IMR-90 (cell line): ENCODE measurements around the gene KIF1A.

ENCODE experiments used
- POLR2A ChIP-seq: IDR thresholded peaks from 2 replicates; pipeline ENCODE4 v1.6.1; 2012; ENCODE audit warnings: mild to moderate bottlenecking, low read depth, low read length
- TF ChIP-seq, protein P1 (sequence below): conservative IDR thresholded peaks from 2 replicates; pipeline ENCODE4 v1.5.1; 2012; ENCODE audit warnings: mild to moderate bottlenecking, low read depth, low read length, improper control_type of control experiment
- TF ChIP-seq, protein P2 (sequence below): fragments of 150-350 bp; IDR thresholded peaks from 2 replicates; pipeline ENCODE4 v1.6.1; 2017; ENCODE audit warnings: mild to moderate bottlenecking, antibody characterized with exemption, low read length, low read depth

DNA sequence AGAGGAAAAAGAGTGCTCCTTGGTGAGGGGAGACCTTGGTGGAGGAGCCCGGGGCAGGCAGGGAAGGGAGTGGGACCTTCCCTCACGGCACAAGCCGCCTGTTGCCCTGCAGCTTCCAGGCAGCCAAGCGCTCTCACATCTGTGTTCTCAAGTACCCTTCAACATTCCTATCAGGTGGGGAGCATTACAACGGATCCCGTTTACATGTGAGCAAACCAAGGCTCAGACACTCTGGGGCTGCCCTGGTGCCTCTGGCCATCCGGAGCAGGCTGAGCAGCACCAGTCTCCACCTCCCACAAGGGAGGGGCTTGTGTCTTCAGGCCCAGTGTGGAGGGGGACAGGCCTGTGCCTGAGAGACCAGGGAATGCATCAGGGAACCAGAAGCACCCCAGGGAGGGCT, 70.5 kb downstream of the KIF1A start:
- TF ChIP-seq, protein P1, sequence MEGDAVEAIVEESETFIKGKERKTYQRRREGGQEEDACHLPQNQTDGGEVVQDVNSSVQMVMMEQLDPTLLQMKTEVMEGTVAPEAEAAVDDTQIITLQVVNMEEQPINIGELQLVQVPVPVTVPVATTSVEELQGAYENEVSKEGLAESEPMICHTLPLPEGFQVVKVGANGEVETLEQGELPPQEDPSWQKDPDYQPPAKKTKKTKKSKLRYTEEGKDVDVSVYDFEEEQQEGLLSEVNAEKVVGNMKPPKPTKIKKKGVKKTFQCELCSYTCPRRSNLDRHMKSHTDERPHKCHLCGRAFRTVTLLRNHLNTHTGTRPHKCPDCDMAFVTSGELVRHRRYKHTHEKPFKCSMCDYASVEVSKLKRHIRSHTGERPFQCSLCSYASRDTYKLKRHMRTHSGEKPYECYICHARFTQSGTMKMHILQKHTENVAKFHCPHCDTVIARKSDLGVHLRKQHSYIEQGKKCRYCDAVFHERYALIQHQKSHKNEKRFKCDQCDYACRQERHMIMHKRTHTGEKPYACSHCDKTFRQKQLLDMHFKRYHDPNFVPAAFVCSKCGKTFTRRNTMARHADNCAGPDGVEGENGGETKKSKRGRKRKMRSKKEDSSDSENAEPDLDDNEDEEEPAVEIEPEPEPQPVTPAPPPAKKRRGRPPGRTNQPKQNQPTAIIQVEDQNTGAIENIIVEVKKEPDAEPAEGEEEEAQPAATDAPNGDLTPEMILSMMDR = no peak
- no peak for TF ChIP-seq POLR2A
- TF ChIP-seq, protein P2, sequence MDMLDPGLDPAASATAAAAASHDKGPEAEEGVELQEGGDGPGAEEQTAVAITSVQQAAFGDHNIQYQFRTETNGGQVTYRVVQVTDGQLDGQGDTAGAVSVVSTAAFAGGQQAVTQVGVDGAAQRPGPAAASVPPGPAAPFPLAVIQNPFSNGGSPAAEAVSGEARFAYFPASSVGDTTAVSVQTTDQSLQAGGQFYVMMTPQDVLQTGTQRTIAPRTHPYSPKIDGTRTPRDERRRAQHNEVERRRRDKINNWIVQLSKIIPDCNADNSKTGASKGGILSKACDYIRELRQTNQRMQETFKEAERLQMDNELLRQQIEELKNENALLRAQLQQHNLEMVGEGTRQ = no peak
